Frontal cortex (tissue), 4 donors: ENCODE data around the gene FAM20C. TPM values are rescaled to one million over a fixed set of nuclear protein-coding genes. Genes with fewer than 3 reads are reported as not detected.

ENCODE experiments used
- DNase-seq, 2 donors: peaks; one replicate each; pipeline ENCODE4 v3.0.0; 2012; ENCODE audit warnings: low spot score in 2 of 2
- FAIRE-seq: peaks from 2 replicates; lab custom pipeline; 2012; peaks lifted over from hg19 to GRCh38; lab: Jason Lieb, UNC
- total RNA-seq: library from RNA; depleted of rRNA; stranded (reverse); fragments of >200 nt; gene quantifications from one replicate; pipeline ENCODE4 v1.2.3, GENCODE V29; 2014
- donor health status: control.
- donor health status: control.
- donor health status: control.

FAM20C gene
- total RNA-seq, 1 donor from 2014 or later: 19.6 TPM

DNA sequence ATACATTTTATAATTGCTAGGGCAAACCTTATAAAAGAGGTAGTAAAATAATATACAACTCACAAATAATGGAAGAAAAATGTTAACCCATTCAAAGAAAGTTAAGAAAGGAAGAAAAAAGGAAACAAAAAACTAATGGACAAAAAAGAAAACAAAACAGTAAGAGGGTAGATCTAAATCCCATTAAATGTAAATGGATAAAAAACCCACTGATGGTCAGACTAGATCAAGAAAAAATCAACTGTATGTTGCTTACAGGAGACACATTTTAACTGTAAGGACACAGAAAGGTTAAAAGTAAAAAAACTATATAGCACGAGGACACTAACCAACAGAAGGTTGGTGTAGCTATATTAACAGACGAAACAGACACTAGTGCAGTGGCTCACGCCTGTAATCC lies 115.6 kb downstream of the FAM20C start:
- DNase-seq: no peak
- no peak for FAIRE-seq

DNA sequence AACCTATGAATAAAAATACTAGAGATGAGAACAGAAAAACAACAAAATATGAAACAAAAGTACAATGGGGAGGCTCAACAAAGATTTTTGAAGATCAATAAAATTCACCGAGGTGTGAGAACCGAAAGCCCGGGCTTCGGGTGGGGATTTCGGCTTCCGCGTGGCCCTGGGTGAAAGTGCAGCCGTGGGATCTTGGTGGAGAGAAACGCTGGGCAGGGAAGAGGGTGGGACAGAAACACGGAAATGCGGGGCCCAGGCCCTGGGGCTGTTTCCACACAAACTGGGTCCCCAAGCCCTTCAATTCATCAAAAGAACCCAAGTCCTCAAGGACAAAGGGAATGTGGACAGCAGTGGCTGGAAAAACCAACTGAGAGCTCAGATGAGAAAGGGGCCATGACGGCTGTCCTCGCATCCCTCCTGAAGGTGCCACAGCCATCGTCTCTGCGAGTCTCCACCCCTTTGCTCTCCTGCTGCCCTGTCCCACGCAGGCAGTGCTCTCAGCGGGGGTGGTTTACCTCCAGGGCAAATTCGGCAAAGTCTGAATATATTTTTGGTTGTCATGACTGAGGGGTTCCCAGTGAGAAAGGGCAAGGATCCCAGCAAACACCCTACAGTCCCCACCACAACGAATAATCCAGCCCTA lies 117.3 kb downstream of the FAM20C start:
- DNase-seq (no peak), FAIRE-seq (no peak)

Other genes with a start within 250 kb of the FAM20C start
- gene FOXL3, start 97.6 kb downstream of the FAM20C start, total RNA-seq: not detected